ENCODE results near the gene CDK5R1.
A peak's percentile ranks its signal among the peaks of the same experiment; 100 is the strongest.

The CDK5R1 gene

DNA sequence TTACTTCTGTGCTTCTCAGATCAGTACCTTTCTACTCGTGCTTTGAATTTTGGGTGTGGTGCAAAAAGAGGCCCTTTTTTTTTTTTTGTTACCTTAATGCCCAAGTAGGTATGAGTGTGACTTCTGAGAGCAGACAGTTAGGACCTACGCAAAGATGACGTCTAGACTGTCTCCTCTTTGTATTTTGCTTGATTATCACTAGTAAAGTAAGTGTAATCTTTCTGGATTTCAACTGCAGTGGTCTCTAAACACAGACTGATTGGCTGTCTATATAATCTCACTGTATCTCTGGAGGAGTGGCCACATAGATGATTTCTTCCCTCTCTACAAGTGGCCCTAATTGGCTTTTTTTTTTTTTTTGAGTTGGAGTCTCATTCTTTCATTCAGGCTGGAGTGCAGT, 11.5 kb upstream of the CDK5R1 start:
- no peak for DNase-seq

DNA sequence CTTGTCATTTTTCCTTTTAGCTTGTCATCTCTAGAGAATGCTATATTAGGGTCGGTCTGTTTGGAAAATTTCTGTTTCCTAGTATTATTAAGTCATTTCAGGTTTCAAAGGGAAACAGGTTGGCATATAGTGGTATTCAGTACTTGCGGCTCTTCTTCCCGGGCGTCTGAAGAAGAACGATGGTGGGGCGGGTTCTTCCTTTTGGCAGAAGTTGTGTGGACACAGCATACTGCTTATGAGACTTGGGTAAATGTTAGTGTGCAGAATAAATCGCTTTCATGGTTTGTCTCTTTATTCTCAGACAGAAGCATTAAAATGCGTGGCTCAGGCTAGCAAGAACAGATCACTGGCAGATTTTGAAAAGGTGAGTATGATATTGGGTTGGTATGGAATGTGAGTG, 9.6 kb upstream of the CDK5R1 start:
- DNase-seq = no peak

DNA sequence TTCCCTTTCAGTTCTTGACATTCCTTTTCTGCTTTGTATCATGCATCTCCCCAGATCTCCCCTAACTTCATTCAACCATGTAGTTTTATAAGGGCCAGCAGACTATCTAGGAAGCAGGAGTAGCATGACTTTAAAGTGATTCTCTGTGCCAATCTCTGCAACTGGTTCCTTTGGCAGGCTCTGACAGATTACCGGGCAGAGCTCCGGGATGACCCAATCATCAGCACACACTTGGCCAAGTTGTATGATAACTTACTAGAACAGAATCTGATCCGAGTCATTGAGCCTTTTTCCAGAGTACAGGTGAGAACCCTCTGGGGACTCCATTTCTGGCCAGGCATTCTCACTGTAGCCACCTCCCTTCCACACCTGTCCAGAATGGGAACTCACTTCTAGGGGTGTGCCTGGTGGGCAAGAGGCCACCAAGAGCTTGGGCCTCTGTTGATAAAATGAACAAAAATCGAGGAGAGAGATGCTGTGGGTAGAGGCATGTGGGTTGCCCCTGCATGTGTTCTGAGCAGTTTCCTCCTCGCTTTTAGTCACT, 7.6 kb upstream of the CDK5R1 start:
- no peak for DNase-seq

DNA sequence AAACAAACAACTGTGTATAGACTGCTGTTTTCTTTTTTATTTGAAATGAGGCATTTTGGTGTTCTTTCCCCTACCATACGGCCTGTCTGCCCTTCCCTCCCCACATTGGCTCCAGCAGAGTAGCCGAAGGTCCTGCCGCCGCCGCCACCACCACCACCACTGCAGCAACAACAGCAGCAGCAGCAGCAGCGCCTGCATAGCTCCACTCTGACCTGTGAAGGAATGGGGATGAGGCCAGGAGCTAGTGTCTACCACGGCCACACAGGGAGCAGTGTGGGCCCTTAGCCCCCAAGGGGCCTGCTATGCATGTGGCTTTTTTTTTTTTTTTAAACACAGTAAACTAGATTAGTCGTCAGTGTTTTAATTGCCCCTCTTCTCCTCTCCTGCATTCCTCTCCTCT, 5.6 kb upstream of the CDK5R1 start:
- no peak for DNase-seq

DNA sequence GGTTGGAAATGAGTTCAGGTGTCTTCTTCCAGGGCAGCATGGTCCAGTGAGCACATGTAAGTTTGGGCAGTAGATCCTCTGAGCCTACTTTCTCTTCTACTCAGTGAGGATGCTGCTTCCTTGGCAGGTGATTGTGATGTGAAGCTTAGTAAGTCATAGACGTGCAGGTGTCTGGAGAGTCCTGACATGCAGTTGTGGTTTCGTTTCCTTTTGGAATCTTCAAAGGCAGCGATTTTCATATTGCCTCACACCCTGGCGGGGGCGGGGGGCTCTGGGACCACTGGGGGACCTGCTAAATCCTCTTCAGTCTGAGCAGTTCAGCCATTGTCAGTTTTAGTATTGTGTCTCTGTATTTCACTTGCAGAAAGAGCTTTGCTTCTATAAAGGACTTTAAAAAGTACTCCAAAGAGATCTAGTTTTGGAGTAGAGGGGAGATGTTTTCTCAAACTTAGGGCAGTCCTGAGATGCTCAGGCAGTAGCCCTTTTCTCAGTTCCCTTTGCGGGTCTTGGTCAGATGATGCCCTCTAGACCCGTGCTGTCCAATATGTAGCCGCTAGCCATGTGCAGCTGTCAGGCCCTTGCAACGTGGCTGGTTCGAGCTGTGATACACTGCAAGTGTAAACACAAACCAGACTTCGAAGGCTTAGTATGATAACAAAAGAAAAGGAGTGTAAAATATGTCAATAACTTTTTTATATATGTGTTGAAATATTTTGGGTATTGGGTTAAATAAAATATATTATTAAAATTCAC, 4.0 kb upstream of the CDK5R1 start:
- no peak for DNase-seq

DNA sequence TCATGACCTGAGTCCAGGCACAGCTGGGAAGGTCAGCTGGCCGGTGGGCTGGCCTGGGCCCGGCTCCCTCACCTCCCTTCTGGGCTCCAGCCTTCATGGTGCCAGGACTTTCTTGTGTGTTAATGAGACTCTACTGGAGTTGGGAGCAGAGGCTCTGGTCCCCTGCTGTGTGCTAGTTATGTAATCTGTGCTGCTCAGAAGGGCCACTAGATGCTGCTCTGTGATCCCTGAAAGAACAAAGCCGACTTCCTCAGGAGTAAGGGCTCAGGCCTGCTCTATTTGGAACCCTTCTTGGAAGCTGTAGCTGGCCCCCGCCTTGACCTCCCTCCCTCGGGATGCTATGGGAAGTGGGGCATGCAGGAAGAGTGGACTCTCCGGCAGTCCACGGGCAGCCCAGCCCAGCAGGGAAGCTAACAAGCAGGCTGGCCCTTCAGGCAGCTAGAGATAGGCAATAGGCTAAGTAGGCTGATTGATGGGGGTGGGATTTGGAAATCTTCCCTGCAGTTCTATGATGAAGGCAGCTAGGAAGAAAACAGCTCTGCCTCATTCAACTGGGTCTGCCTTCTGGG, 3.3 kb upstream of the CDK5R1 start:
- peak; percentile 68 to 74 for DNase-seq

DNA sequence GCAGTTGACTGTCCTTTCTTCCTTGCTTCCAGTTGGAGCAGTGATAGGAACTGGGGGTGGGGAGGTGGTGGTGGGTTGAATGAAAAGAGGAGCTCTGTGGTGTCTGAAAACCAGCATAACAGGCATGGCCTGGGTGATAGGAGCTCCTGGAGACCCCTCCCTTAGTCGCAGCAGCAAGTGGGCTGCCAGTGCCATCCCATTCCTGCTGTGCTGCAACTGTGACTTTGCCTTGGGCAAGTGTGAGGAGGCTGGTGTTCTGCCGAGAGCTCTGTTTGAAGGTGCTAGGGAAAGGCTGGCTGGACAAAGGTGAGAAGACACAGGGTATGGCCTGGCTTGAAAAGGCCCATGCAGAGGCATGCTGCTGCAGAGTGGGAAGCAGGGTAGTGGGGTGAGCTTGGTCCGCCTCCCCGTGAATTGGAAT, 2.7 kb upstream of the CDK5R1 start:
- no peak for DNase-seq

DNA sequence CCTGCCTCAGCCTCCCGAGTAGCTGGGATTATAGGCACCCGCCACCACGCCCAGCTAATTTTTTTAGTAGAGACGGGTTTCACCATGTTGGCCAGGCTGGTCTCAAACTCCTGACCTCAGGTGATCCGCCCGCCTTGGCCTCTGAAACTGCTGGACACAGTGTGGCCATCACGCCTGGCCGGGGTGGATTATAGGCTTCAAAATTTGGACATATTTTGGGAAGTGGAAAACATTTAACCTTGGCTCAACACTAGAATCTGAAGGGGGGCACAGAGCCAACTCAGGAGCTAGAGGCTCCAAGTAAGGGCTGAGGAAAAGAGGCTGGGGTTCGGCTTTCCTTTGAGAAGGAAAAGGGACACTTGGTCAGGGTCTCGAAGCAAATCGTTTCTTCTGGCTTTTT, 2.2 kb upstream of the CDK5R1 start:
- DNase-seq = no peak

DNA sequence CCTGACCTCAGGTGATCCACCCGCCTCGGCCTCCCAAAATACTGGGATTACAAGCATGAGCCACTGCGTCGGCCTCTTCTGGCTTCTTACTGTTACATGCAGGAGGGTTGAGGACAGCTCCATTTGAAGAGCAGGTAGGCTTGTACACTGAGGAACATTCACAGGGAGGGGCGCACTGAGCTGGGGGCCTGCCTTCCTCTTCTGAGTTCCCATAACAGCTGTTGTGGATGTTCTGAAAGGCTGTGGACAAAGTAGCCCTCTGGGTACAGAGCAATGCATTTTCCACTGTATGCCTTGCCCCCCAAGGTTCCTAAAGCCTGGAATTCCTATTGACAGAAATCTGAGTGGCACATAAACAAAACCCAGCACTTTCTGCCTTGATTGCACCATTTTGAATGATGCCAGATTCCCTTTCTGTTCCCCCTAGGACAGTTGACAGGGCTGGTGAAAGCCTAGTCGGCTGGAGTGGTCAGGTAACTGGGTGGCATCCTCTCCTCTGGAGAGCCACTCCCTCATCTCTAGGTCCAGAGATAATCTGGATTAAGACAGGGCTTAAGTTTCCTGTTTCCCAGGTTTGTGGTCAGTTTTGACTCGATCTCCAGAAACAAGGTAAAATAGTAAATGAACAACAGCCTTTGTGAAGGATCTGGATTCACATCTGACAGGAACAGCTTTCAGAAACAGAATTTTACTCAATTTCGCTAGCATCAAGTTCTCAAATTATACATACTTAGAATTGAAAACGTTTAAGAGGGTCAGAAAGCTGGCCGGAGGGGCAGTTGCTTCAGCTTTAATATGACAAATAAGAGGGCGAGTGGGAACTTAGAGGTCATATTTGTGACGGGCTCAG, 1.3 kb upstream of the CDK5R1 start:
- no peak for DNase-seq

DNA sequence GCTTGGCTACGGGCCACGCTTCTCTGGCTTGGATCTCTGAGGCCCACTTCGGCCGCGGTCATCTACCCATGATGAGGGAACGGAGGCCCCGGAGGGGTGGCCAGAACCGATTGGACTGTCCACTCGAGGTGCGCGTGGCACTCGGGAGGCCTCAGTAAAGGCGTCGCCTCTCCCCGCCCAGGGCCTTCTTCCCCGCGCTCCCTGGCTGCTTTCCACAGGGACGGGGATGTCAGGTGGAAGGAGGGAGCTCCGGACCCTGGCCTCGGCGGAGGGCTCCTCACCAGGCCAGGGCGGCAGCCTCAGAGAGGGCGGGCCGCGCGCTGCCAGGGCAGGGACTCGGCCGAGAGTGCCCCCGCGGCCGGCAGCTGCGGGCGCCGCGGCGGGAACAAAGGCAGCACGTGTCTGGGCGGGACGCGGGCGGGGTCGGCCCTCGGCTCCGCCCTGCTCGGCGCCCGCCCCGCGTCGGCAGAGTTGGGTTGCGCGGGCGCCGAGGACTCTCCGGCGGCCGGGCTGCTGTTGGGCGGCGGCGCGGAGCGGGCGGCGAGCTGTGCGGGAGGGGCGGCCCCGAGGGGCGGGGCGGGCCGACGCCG, 587 bp upstream of the CDK5R1 start:
- DNase-seq = peak; percentile 58 to 66

DNA sequence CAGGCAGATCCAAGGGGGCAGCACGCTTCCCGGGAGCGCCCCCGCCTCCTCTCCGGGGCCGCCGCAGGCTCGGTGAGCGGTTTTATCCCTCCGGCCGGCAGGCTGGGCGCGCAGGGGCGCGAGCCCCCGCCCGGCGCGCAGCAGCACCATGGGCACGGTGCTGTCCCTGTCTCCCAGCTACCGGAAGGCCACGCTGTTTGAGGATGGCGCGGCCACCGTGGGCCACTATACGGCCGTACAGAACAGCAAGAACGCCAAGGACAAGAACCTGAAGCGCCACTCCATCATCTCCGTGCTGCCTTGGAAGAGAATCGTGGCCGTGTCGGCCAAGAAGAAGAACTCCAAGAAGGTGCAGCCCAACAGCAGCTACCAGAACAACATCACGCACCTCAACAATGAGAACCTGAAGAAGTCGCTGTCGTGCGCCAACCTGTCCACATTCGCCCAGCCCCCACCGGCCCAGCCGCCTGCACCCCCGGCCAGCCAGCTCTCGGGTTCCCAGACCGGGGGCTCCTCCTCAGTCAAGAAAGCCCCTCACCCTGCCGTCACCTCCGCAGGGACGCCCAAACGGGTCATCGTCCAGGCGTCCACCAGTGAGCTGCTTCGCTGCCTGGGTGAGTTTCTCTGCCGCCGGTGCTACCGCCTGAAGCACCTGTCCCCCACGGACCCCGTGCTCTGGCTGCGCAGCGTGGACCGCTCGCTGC, 832 bp downstream of the CDK5R1 start:
- DNase-seq = no peak

DNA sequence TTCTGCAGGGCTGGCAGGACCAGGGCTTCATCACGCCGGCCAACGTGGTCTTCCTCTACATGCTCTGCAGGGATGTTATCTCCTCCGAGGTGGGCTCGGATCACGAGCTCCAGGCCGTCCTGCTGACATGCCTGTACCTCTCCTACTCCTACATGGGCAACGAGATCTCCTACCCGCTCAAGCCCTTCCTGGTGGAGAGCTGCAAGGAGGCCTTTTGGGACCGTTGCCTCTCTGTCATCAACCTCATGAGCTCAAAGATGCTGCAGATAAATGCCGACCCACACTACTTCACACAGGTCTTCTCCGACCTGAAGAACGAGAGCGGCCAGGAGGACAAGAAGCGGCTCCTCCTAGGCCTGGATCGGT, 1.4 kb downstream of the CDK5R1 start:
- DNase-seq = no peak

DNA sequence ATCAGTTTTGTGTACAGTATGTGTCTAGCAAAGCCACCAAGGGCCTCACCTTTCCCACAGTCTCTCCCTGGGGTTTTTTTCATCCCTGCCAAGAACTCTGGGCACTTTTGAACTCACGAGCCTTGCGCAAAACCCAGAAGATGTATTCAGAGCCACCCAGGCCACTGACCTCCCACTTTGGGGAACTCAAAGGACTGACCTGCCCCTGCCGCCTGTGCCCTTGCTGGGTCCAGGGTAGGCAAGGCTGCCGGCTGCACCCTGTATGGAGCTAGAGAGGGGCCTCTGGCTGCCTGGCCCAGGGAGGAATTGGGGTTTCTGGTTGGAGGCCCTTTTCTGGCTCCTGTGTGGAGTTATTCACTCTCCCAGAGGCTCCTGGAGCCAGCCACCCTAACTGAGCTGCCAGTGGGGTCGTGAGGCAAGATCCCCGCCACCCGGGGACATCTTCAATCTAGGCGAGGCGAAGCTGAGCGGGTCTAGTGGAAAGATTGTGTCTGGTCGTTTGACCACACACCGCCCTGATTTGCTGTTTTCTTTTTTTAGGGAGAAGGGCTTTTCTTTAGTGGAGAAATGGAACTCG, 1.9 kb downstream of the CDK5R1 start:
- DNase-seq = no peak

DNA sequence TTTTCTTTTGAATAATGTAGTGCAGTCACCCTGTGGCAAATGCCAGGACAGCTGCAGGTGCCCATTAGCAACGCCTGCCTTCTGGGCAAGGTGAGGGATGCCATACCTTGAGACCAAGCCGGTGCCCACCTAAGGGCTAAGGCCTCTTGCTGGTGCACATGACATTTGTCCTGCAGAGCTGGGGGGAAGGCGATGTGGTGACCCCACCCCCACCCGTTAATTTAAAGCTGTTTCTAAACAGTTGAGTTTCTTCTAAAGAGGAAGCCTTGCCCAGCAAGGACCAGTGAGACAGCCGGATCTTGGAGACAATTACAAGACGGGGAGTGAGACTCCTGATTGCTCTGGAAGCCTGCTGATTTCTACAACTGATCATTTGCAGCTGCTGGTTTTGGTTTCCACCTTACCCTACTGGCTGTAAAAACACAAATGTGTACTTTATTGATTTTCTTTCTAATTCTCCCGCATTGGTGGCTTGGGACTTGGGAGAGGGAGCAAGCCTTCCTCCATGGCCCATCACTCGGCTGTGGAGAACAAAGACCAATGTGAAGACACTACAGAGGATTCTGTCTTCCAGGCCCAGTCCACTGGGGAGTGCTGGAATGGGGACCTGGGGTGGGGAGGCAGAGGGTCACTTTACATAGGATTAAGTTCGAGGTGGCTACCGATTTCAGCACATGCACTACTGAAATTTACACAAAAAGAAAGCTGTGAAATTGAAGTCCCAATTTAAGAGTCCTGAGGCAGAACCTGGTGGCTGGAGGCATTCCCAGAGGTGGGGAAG, 2.7 kb downstream of the CDK5R1 start:
- DNase-seq = no peak

DNA sequence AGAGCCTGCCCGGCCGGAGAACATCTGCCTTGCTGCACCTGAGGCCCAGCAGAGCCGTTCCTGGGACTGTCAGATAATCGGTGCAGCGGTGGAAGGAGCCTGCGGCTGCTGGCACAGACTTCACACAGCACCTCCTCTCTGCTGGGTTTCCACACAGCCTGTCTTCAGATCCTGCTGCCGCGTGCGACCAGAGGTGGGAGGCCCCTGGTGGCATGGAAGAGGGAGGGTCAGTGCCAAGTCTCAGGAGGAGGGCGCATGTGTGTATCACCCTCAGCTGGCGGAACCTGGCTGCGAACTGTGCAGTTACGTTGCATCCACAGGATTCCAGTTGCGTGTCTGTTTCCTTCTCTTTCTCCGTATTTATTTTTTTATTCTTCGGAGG, 3.3 kb downstream of the CDK5R1 start:
- no peak for DNase-seq

DNA sequence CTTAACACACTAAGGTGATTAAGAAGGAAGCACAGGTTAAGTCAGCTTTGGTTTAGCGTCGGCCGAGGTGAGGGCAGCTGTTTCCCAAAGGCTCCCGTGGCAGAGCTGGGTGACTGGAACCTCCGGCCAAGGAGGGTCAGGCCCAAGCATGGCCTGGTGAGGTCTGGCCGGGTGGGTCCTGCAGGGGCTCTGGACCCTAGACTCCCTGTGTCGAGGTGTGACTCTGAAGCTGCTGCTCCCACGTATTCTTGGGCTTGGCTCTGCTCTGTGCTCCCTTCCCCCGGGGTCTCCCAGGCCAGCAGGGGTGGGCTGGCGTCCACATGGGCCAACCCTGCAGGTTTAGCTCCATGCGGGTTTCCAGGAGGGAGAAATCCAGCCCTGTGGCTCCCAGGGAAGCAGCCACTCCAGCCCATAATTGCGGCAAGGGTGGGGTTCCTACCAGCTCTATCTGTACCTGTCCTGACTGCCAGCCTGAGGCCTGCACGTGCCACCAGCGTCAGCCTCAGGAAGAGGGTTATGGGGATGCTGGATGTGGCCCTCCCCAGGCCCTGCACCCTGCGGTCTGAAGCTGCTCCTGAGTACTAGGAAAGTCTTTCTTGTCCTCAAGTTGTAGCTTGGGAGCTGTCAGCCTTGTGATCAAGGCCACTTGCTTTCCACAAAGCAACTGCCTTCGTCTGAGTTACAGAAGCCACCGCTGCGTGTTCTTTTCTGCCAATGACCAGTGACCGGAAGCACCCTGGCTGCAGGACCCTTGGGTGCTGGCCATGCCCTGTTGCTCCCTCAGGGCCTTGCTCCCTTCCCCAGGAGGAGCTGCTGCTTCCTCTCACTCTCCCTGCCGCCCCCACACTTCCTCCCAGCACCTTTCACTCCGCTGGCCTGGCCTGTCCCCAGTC, 4.8 kb downstream of the CDK5R1 start:
- DNase-seq = no peak

DNA sequence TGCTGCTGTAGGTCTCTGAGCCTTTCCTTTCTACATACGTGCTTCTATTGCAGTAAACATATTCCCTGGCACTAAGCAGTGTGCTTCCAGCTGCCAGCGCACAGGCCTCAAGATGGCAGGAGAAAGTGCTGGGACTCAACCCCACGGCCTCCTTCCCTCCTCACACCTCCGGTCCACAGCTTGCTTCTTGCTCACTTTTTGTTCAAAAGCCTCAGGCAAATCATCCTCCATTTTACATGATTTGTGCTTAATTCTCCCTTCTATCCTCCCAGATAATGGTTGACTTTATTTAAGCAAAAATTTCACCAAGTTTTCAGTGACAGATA, 5.4 kb downstream of the CDK5R1 start:
- DNase-seq = no peak

DNA sequence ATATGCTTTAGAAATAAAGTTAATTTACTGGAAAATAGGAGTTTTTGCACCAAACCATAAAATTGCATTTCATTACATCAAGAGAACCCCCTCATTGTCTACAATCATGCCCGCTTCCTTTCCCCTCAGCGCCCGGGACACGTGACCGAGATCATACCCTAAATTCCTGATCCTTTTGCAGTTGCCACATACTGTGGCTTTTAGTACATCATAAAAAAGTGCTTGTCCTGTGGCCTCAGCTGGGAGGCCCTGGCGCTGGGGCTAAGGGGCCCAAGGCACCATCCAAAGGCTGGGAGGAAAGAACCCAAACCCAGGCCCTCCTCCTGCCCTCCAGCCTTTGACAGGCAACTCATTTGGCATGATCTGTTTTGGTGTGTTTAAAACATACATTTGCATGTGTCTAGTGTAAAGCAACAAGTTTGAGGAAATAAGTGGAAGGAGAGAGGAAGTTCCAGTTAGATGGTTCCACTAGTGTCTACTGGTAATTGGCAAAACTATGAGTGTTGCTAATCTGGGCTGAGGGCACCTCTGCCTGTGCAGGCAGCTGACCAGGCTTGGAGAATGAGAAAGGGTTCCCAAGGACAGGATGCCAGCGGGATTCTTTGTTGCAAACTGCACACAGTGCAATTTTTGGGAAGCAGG, 6.0 kb downstream of the CDK5R1 start:
- DNase-seq = peak; percentile 56 to 70

DNA sequence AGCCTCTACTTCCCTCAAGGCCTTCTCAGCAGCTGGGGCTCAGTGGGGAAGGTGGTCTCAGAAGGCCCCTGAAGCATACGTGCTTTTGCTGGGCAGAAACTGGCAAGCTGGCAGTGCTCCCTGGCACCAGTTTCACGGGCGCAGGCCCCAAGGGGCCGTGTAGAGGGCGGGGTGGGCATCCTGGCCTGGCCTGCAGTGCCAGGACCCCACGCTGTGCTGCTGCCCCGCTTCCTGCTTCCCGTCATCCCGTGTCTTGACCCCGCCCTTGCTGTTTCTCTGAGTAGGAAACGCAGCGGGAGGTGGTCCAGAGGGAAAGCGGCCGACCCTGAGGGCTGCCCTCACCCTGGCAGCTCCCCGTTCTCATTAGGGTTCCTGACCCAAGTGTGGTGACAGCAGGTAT, 6.8 kb downstream of the CDK5R1 start:
- DNase-seq = no peak

DNA sequence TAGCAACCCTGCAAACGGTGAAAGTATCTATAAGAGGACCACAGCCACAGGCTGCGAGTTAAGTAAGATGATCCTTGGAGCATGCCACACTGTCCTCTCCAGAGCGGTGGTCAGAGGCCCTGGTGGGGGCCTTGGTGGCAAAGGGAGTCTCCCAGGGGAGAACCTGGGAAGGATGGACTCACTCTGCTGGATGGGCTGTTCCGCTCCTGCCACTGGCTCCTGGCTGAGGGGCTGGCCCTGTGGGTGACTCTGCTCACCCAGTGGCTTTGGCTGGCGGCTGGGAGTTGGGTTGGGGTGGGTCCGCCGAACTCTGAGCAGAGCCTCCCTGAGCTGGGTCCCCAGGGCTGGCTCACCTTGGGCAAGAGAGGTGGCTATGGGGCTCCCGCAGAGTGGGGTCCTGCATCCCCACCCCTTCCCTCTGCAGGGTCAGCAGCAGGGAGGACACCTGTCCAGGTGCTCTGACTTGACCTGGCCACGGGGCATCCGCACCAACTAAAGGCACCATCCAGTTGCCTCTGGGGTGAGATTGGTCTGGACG, 7.3 kb downstream of the CDK5R1 start:
- DNase-seq = no peak

Measured in AML-193 (cell line).